ENCODE results near the gene RAPSN.

Gene RAPSN

GRCh38 chr11:47388697-47389576 is 60.0 kb downstream of the RAPSN start:
- TF ChIP-seq CTCF (IDR thresholded peaks at IDR 0.05): no peak

DNA sequence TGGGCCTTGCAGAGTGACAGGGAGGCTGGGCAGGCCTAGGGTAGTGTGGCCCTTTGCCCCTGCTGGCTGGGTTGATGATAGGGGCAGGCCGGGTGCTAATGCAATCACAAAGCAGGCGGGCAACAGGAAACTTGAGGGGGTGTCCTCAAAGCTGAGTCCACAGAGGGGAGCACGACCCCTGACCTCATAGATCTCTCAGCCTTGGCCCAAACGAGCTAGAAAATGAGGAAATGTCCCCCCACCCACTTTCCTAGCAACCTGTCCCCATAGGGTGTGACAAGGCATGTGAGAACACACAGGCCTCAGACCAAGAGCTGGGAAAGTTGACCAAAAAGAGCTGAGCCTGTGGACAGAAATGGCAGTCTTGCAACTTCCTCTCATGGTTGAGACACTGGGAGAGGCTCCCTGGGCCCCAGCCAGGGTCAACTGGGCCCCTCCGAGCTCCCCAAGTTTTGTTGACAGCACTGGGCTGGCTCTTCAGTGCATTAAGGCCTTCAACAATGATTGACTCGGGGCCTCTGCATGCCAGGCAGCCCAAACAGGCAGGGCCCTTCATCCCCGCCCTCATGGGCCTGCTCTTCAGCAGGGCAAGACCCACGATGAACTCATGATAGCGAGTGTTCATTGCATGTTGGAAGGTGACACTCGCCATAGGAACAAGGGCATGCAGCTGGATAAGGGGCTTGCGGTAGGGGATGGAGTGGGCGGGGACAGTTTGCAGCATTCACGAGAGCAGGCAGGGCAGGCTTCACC is 60.8 kb downstream of the RAPSN start:
- no peak for TF ChIP-seq CTCF (IDR thresholded peaks at IDR 0.05)

Data from LNCAP (cell line).